ENCODE data around the gene PRRG4.

GRCh38 chr11:32829680-32830412 lies at the start of gene PRRG4:
- no peak for TF ChIP-seq CTCF (IDR thresholded peaks at IDR 0.05)
- peak in 2 of 4 donors; percentile 70 to 77 for TF ChIP-seq POLR2A (IDR thresholded peaks at IDR 0.05)
